Endodermal cell (in vitro differentiated cells): Measurements from ENCODE around the gene MPC2. TPM values are rescaled to one million over a fixed set of nuclear protein-coding genes. Genes with fewer than 3 reads are reported as not detected.

Source experiments
- DNase-seq: peaks from one replicate; pipeline ENCODE4 v3.0.0-alpha.2; 2017
- H3K27ac ChIP-seq: 2 replicates; pipeline ENCODE4 v1.5.1; 2013; ENCODE audit warnings: mild to moderate bottlenecking, low read depth, low read length, moderate library complexity
- H3K27me3 ChIP-seq: 2 replicates; pipeline ENCODE4 v1.6.1; 2013; ENCODE audit warnings: mild to moderate bottlenecking, low read length, moderate library complexity; ENCODE audit not compliant: insufficient read depth, control insufficient read depth, poor library complexity, severe bottlenecking
- H3K36me3 ChIP-seq: 2 replicates; pipeline ENCODE4 v1.7.0; 2013; ENCODE audit warnings: mild to moderate bottlenecking, low read length, moderate library complexity; ENCODE audit not compliant: control insufficient read depth, insufficient read depth
- H3K4me1 ChIP-seq: one replicate; pipeline ENCODE4 v1.7.0; 2013; ENCODE audit warnings: low read length; ENCODE audit not compliant: control insufficient read depth, insufficient read depth
- H3K4me3 ChIP-seq: 2 replicates; pipeline ENCODE4 v1.5.1; 2013; ENCODE audit warnings: mild to moderate bottlenecking, low read length, moderate library complexity
- H3K9ac ChIP-seq: 2 replicates; pipeline ENCODE4 v1.6.1; 2013; ENCODE audit warnings: mild to moderate bottlenecking, low read length, moderate library complexity; ENCODE audit not compliant: poor library complexity, severe bottlenecking; ENCODE audit errors: extremely low read depth
- H3K9me3 ChIP-seq: 2 replicates; pipeline ENCODE4 v1.6.1; 2013; ENCODE audit warnings: mild to moderate bottlenecking, low read length, moderate library complexity; ENCODE audit not compliant: control insufficient read depth
- H3K27ac Mint-ChIP-seq: 2 replicates; pipeline ENCODE4 v1.8.0; 2020; ENCODE audit warnings: mixed read lengths
- H3K27me3 Mint-ChIP-seq: 2 replicates; pipeline ENCODE4 v1.8.0; 2021; ENCODE audit warnings: mild to moderate bottlenecking, mixed read lengths; ENCODE audit not compliant: insufficient read depth
- H3K36me3 Mint-ChIP-seq: 2 replicates; pipeline ENCODE4 v1.8.0; 2020; ENCODE audit warnings: low read depth, mixed read lengths
- H3K4me1 Mint-ChIP-seq: 2 replicates; pipeline ENCODE4 v1.8.0; 2020; ENCODE audit warnings: mixed read lengths
- H3K4me3 Mint-ChIP-seq: 2 replicates; pipeline ENCODE4 v1.8.0; 2020; ENCODE audit warnings: mild to moderate bottlenecking, moderate library complexity, mixed read lengths
- H3K9me3 Mint-ChIP-seq: 2 replicates; pipeline ENCODE4 v1.8.0; 2020; ENCODE audit warnings: mild to moderate bottlenecking, mixed read lengths
- WGBS, 2 experiments: methylation state at CpG; one replicate each; pipeline versions ENCODE4 v1.1.5 to v1.1.7; 2013; ENCODE audit warnings: missing lambda C conversion rate in 2 of 2, mixed read lengths in 1 of 2; ENCODE audit not compliant: insufficient coverage in 1 of 2, insufficient read length in 1 of 2; 5-methylcytosine and 5-hydroxymethylcytosine counted together
- total RNA-seq, 2 donors: library from RNA; stranded (reverse); fragmentation: NEBNext Ultra II Directional in 1 of 2; extraction: Animal tissue kit (Norgen Biotek cat#: 25700) in 1 of 2; gene quantifications; 2 replicates in 1 of 2; 3 replicates in 1 of 2; pipeline ENCODE4 v1.2.1, GENCODE V29; 2021
- TF ChIP-seq, protein P1 (sequence below): fragments of 200-600 bp; sonication (generic); conservative IDR thresholded peaks from 2 replicates; pipeline ENCODE4 v1.5.0; 2021; ENCODE audit warnings: antibody characterized with exemption, mild to moderate bottlenecking

Gene MPC2
- total RNA-seq, 2 donors from 2014 or later: 30.7 to 42.5 TPM

DNA sequence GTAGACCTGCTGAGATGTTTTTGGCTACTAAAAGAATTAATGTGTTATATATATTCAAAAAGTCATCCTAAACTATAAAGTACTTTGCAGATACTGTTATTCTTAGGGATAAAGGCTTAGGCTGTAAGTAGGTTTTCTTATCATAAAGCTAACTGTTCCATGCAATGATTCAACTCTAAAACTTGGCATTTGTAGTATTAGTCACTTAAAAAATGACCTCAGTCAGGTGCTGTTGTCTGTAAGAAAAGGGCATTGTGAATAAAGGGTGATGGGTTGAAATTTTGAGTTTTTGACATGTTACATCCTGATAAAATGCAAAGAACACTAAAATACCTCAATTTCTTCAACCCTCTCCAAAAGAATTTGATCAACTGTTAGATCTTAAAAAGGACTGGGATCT lies 55.8 kb downstream of the MPC2 start:
- Mint-ChIP-seq H3K27ac (no peak overlapping the region), H3K27me3 (no peaks in the 10 kb centered on the region), H3K4me3 (no peak overlapping the region), H3K9me3 (peaks cover 13% of the 10 kb centered on the region), H3K36me3 (peaks cover 11% of the 10 kb centered on the region), H3K4me1 (peaks cover 16% of the 10 kb centered on the region)
- Histone ChIP-seq H3K27ac (no peak overlapping the region), H3K9me3 (no peaks in the 10 kb centered on the region), H3K4me1 (no peaks in the 10 kb centered on the region), H3K36me3 (no peaks in the 10 kb centered on the region), H3K27me3 (no peaks in the 10 kb centered on the region), H3K4me3 (no peak overlapping the region), H3K9ac (no peak overlapping the region)
- TF ChIP-seq, protein P1, sequence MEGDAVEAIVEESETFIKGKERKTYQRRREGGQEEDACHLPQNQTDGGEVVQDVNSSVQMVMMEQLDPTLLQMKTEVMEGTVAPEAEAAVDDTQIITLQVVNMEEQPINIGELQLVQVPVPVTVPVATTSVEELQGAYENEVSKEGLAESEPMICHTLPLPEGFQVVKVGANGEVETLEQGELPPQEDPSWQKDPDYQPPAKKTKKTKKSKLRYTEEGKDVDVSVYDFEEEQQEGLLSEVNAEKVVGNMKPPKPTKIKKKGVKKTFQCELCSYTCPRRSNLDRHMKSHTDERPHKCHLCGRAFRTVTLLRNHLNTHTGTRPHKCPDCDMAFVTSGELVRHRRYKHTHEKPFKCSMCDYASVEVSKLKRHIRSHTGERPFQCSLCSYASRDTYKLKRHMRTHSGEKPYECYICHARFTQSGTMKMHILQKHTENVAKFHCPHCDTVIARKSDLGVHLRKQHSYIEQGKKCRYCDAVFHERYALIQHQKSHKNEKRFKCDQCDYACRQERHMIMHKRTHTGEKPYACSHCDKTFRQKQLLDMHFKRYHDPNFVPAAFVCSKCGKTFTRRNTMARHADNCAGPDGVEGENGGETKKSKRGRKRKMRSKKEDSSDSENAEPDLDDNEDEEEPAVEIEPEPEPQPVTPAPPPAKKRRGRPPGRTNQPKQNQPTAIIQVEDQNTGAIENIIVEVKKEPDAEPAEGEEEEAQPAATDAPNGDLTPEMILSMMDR: no peak
- no peak for DNase-seq

DNA sequence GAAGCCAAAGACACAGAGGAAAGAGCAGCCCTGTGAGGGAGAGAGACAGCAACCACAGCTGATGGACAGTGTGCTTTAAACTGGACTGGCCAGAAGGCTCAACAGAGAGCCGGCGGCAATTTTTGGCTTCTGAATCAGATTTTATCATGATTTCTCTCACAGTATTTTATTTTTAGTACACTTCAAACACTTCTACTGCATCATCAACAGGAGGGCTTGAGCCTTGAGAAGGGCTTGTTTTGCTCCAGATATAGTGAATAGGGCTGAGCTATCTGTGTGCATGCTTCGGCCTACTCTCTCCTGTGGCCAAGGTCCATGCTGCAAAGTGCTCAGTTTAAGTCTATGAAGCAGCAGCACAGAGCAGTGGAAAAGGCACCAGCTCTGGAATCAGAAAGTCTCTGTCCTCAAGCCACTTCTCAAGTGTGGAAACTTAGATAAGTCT lies 56.3 kb downstream of the MPC2 start:
- H3K27ac ChIP-seq: no peak overlapping the region
- peaks cover 16% of the 10 kb centered on the region for H3K4me1 Mint-ChIP-seq
- TF ChIP-seq, protein P1: no peak

DNA sequence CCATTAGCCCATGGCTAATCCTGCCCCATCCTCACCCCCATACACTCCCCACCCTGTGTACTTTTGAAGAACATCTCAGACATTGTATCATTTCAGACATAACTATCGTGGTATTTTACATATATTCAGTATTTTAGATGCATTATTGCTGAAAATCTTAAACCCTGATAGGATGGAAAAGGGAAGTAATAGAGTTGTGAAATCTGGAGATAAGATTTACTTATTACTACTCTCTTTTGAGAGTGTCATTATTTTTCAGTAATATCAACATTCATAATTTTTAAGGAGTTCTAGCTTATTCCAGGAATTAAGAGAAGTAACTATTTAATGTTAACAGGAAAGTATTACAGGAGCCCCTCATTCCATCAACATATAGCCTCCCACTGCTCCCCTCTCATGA lies 57.4 kb downstream of the MPC2 start:
- Histone ChIP-seq H3K9me3 (no peaks in the 10 kb centered on the region), H3K27me3 (no peaks in the 10 kb centered on the region), H3K9ac (no peak overlapping the region), H3K4me1 (no peaks in the 10 kb centered on the region), H3K36me3 (no peaks in the 10 kb centered on the region), H3K4me3 (no peak overlapping the region), H3K27ac (no peak overlapping the region)
- Mint-ChIP-seq H3K27me3 (no peaks in the 10 kb centered on the region), H3K4me3 (no peak overlapping the region), H3K36me3 (no peaks in the 10 kb centered on the region), H3K4me1 (peaks cover 16% of the 10 kb centered on the region), H3K9me3 (no peaks in the 10 kb centered on the region), H3K27ac (no peak overlapping the region)
- no peak for DNase-seq
- TF ChIP-seq, protein P1: no peak
- WGBS, 2 experiments: no CpG with 5 or more reads among the region's 1 CpG

More for the DNA sequence above, 56.3 kb downstream of the MPC2 start:
- Mint-ChIP-seq H3K9me3 (peaks cover 8% of the 10 kb centered on the region), H3K27ac (no peak overlapping the region), H3K4me3 (no peak overlapping the region), H3K36me3 (peaks cover 7% of the 10 kb centered on the region), H3K27me3 (no peaks in the 10 kb centered on the region)
- Histone ChIP-seq H3K9ac (no peak overlapping the region), H3K9me3 (no peaks in the 10 kb centered on the region), H3K36me3 (no peaks in the 10 kb centered on the region), H3K4me3 (no peak overlapping the region), H3K4me1 (no peaks in the 10 kb centered on the region), H3K27me3 (no peaks in the 10 kb centered on the region)
- no peak for DNase-seq
- WGBS, 2 experiments: 94% methylated on average over 3 of the region's 3 CpGs
